Occipital lobe (tissue), 2 donors: Measurements from ENCODE around the gene WDR62. TPM values are rescaled to one million over a fixed set of nuclear protein-coding genes. Genes with fewer than 3 reads are reported as not detected.

Source experiments
- DNase-seq: peaks from one replicate; lab custom pipeline; 2025; lab: John Stamatoyannopoulos, UW
- total RNA-seq: library from RNA; depleted of rRNA; stranded (reverse); fragments of >200 nt; gene quantifications from one replicate; pipeline ENCODE4 v1.2.3, GENCODE V29; 2014

Gene WDR62
- total RNA-seq, 1 donor from 2014 or later: 0.78 TPM

GRCh38 chr19:36073121-36073876, 18.6 kb downstream of the WDR62 start:
- DNase-seq: no peak

GRCh38 chr19:36079389-36079945, 24.8 kb downstream of the WDR62 start:
- DNase-seq: no peak

- peak; percentile 43 for DNase-seq
Measured at GRCh38 chr19:36081385-36081784, 26.7 kb downstream of the WDR62 start.

GRCh38 chr19:36081894-36082293, 27.2 kb downstream of the WDR62 start:
- no peak for DNase-seq

DNA sequence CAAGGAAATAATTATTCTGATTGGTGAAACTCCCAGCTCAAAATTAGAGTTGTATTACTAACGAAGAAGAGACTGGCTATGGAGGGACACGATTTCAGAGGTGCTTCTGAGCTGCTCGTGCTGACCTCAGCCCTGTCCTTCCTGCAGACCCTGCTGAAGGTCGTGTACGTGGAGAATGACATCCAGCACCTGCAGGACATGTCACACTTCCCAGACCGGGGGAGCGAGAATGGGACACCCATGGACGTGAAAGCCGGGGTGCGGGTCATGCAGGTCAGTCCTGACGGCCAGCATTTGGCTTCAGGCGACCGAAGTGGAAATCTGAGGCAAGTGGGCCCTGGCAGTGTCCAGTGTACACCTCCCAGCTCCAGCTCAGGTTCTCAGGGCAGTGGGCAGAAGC, 28.2 kb downstream of the WDR62 start:
- no peak for DNase-seq

- no peak for DNase-seq
Measured at GRCh38 chr19:36084231-36085009, 29.7 kb downstream of the WDR62 start.

DNA sequence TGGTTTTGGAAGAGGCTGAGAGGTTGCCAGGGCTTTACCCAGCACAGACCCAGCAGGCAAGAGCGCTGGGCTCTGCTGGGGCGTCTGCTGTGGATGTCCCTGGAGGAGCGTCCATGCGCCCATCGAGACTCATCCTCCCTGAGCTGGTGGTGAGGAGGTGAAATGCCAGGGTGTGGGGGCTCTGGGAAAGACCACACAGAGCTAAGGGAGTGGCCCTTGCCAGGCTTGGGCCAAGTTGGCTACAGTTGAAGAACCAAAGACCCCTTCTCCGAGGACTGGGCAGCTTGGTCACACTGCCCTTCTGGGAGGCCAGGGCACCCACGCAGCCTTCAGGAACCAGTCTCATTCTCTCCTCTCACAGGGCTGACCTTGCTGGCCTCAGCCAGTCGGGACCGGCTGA, 31.6 kb downstream of the WDR62 start:
- no peak for DNase-seq

GRCh38 chr19:36089847-36090246, 35.1 kb downstream of the WDR62 start:
- DNase-seq: no peak

- no peak for DNase-seq
Measured at GRCh38 chr19:36090910-36091695, 36.4 kb downstream of the WDR62 start.

- DNase-seq: no peak
Measured at GRCh38 chr19:36092566-36092965, 37.9 kb downstream of the WDR62 start.

GRCh38 chr19:36093146-36093662, 38.5 kb downstream of the WDR62 start:
- DNase-seq: no peak

DNA sequence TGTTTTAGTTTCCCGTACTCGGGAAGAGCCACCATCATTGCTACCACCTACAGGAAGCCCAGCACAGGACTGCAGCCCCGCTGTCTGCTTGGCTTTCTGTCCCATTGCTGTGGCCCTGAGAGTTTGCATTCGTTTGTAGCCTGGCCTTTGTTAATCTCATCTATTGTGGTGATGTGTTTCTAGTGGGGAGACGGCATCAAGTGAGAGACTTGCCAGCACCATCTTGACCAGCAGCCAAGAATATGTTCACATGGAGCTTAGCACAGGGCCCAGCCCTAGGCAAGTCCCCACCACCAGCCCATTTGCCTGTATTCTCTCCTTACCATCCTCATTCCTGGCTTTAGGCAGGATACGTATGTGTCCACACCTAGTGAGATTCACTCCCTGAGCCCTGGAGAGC, 39.0 kb downstream of the WDR62 start:
- DNase-seq: peak; percentile 21

DNA sequence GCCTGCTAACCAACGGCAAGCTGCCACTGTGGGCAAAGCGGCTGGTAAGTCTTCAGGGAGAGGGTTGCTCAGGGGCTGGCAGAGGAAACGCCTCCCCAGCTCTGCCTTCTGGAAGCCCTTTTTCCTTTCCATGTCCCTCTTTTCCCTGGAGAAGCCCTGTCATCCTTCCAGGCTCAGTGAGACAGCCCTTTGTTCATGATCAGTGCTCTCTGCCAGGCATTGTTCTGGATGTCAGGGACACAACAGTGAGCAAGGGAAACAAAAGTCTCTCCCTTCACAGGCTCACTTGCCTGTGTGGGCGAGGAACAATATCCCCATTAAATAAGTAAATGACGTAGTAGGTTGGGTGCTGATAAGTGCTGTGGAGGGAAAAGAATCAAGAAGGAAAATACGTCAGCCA, 42.3 kb downstream of the WDR62 start:
- DNase-seq: peak; percentile 74

- DNase-seq: no peak
Measured at GRCh38 chr19:36099166-36099785, 44.6 kb downstream of the WDR62 start.

- no peak for DNase-seq
Measured at GRCh38 chr19:36100476-36100875, 45.8 kb downstream of the WDR62 start.

- DNase-seq: no peak
Measured at GRCh38 chr19:36101550-36102327, 47.0 kb downstream of the WDR62 start.

DNA sequence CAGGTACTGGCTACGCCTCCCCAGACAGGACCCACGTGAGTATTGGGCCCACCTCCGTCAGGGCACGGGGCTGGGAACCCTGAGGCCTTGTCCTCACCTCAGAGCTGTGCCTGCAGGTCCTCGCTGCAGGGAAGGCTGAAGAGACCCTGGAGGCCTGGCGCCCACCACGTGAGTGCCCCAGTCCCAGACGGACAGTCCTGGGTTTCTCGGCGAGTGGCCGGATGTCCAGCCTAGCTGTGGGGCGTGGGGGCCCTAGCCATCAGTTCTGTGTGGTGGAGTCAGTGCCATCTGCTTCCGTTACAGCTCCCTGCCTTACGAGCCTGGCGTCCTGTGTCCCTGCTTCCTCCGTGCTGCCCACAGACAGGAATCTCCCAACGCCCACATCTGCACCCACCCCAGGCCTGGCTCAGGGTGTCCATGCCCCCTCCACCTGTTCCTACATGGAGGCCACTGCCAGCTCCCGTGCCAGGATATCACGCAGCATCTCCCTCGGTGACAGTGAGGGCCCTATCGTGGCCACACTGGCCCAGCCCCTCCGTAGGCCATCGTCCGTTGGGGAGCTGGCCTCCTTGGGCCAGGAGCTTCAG, 48.4 kb downstream of the WDR62 start:
- no peak for DNase-seq

GRCh38 chr19:36103842-36104552, 49.3 kb downstream of the WDR62 start:
- DNase-seq: no peak

- DNase-seq: no peak
Measured at GRCh38 chr19:36106441-36106840, 51.7 kb downstream of the WDR62 start.
